LNCaP clone FGC (cell line): Measurements from ENCODE around the gene HNRNPUL2.
"Not testable (repeated sequence)": the region's sequence is repeated elsewhere in the genome, so short reads cannot be mapped to it uniquely, and the experiment has no call there.

ENCODE experiments used
- DNase-seq: peaks from one replicate; pipeline ENCODE4 v3.0.0-alpha.2; 2011; ENCODE audit warnings: low read depth
- H3K4me3 ChIP-seq: 2 replicates; pipeline ENCODE4 v1.5.1; 2011; ENCODE audit warnings: mild to moderate bottlenecking, low read depth, low read length, control low read depth
- TF ChIP-seq, protein P1 (sequence below): IDR thresholded peaks from 2 replicates; pipeline ENCODE4 v1.5.1; 2012; ENCODE audit warnings: mild to moderate bottlenecking; ENCODE audit not compliant: control insufficient read depth, insufficient read depth; ENCODE audit errors: extremely low read depth

Gene HNRNPUL2

DNA sequence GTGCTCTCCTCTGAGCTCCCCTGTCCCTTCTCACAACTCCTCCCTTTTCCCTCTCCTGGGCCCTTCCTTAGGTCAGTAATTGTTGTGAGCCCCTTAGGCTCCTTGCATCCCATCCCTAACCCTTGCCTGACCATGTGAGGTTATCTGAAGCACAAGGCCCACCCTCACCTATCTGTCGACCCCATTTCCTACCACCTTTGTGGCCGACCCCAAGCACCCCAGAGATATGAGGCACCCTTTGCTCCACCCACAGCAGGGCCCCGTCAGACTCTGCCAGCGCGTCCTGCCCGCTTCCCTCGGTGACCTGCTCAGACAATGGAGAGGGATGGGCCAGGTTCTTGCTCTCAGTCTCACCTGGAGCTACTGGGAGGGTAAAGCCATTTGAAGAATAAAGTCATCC lies 18.5 kb downstream of the HNRNPUL2 start:
- H3K4me3 ChIP-seq = peak overlapping the region; percentile 59
- no peak for DNase-seq

DNA sequence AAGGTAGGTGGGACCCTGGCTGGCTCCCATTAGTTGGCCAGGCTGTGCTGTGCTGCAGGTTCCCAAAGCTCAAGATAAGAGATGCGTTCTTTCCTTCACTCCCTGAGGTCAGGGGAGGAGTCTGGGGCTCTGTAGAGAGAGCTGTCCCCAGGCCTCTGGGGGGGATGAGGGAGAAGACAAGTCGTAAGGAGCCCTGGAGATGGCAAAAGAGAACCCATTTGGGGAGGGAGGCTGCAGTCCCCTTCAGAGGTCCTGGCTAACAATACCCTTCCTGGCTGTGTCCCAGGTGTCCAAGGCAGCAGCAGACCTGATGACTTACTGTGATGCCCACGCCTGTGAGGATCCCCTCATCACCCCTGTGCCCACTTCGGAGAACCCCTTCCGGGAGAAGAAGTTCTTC lies 18.9 kb downstream of the HNRNPUL2 start:
- no peak for DNase-seq
- H3K4me3 ChIP-seq = peak overlapping the region; percentile 59
- TF ChIP-seq, protein P1, sequence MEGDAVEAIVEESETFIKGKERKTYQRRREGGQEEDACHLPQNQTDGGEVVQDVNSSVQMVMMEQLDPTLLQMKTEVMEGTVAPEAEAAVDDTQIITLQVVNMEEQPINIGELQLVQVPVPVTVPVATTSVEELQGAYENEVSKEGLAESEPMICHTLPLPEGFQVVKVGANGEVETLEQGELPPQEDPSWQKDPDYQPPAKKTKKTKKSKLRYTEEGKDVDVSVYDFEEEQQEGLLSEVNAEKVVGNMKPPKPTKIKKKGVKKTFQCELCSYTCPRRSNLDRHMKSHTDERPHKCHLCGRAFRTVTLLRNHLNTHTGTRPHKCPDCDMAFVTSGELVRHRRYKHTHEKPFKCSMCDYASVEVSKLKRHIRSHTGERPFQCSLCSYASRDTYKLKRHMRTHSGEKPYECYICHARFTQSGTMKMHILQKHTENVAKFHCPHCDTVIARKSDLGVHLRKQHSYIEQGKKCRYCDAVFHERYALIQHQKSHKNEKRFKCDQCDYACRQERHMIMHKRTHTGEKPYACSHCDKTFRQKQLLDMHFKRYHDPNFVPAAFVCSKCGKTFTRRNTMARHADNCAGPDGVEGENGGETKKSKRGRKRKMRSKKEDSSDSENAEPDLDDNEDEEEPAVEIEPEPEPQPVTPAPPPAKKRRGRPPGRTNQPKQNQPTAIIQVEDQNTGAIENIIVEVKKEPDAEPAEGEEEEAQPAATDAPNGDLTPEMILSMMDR = no peak

More for the DNA sequence above, 18.5 kb downstream of the HNRNPUL2 start:
- TF ChIP-seq, protein P1 = no peak

DNA sequence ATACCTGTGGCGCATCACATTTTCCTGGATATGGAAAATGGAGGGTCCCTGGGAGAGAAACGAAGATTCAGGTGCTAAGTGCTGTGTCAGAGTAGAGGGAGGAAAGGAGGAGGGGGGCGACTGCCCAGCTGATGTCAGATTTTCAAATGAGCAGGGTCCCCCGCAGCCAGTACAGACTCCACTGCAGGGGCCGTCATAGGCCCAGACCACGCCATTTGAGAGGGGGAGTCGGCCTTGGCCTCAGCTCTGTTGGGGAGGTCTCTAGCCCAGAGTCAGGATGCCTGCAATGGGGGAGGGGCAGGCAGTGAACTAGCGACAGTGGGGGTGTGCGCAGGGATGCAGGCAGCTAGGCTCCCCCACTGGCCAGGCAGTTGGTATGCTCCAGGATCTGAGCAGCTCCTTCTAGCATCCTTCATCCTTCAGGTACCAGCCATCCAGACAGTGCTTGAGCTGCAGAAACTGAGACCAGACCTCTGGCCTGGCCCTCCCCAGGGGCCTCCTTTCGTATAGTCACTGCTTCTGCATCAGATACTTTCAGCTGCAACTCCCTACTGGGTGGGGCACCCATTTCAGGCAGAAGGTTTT lies 19.9 kb downstream of the HNRNPUL2 start, which contains the start of the genes BSCL2 and GNG3:
BSCL2 (minus strand) TSS at position 148 of the 585 bp plus-strand sequence. CDS start 229 bp downstream, outside the sequence.
GNG3 (plus strand) TSS at position 400 of the 585 bp plus-strand sequence. CDS start 620 bp downstream, outside the sequence.
- DNase-seq = no peak
- TF ChIP-seq, protein P1 = no peak
- peak within 1 kb of the TSS; percentile 81 for H3K4me3 ChIP-seq

DNA sequence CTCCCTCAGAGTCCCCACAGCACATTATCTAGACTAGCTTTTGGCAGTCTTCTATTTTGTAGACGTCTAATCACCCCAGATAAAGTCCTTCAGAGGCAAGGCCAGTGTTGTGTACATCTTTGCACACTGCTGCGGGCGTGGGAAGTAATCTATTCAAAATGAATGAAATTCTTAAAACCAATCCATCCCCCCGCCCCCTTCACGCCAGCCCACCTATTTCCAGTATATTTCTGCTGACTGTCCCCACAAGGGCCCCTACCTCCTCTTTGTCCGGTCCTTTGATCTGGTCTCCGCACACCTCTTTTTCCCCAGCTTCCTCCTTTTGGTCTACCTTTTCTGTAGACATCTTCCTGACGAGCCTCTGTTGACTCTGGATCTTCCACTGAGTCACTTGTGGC lies 20.4 kb downstream of the HNRNPUL2 start:
- peak overlapping the region; percentile 81 for H3K4me3 ChIP-seq
- TF ChIP-seq, protein P1 = no peak

DNA sequence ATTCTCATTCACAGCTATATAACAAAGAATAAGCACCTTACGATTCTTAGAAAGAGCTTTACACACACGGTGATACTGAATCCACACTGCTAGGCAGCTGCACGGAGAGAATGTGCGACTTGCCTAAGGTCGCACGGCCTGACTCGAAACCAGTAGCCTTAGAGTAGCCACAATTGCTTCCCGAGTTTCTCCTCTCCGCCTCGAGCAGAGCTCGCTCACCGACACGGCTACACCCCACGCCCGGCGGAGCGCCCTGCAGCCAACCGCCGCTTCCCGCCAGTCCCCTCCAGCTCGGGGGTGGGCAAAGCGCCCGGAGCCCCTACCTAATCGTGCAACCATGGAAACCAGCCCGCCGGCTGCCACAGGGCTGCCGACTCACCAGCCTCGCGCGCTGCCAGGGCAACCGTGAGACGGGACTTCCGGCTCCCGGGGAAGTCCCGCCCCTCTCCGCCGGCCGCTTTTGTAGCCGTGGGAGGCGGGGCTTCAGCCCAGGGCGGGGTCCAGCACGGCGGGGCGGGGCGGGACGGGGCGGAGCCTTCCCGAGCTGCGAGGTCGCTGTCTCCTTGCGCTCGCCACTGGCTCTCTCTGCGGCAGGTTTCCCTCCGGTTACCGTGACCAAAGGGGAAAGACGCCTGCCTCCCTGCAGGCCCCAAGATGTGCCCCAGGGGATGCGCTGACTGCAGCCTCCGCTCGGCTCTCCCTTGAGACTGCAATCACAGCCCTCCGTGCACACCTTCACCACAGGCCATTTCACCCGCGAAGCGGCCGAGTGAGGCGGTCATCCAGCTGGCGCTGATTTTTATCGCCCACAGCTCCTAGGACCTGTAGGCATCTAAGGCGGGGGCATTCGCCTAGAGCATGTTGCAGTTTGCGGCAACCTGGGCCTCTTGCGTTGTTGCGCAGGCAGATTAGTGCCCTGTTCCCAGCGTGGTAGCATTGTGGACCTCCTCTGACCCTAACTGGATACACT lies 21.1 kb downstream of the HNRNPUL2 start:
- TF ChIP-seq, protein P1 = no peak
- H3K4me3 ChIP-seq = peak overlapping the region; percentile 81
- DNase-seq = no peak

More for the DNA sequence above, 20.4 kb downstream of the HNRNPUL2 start:
- DNase-seq = no peak

DNA sequence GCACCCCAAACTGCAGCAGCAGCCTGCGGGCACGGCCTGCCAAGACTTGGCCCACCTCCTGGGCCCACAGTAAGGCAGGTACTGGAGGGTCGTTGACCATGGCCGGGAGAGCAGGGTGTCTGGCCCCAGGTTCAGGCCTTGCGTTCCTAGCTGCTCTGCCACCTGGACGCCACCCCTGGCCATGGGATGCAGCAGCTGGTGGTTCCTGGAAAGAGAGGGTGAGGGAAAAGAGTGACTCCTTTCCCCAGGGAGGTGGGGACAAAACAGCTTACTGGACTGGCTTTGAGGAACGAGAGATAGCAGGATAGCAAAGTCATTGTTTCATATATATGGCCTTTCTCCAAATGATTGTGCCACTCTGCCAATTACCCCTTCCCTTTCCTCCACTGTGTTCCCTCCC lies 21.8 kb downstream of the HNRNPUL2 start:
- H3K4me3 ChIP-seq = peak overlapping the region; percentile 81
- DNase-seq = no peak
- TF ChIP-seq, protein P1 = 0 out of 2 replicates have a peak, but pooled peaks have one; percentile 16

DNA sequence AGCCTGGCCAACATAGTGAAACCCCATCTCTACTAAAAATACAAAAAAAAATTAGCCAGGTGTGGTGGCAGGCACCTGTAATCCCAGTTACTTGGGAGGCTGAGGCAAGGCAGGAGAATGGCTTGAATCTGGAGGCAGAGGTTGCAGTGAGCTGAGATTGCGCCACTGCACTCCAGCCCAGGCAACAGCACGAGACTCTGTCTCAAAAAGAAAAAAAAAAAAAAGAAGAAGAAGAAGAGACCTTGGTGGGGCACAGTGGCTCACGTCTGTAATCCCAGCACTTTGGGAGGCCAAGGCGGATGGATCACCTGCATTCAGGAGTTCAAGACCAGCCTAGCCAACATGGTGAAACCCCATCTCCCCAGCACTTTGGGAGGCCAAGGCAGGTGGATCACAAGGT lies 23.3 kb downstream of the HNRNPUL2 start:
- not testable (repeated sequence) for H3K4me3 ChIP-seq

More for the DNA sequence above, 23.3 kb downstream of the HNRNPUL2 start:
- not testable (repeated sequence) for DNase-seq
